DOHH2 (cell line): Measurements from ENCODE around the gene MYO18B.

Source experiments
- H3F3A ChIP-seq: fragments of 200-600 bp; sonication (generic), shearing (Covaris generic); 2 replicates; pipeline ENCODE4 v1.6.0; 2016; ENCODE audit warnings: antibody characterized with exemption, mild to moderate bottlenecking; ENCODE audit not compliant: control insufficient read depth, insufficient read depth
- H3K27ac ChIP-seq: fragments of 200-600 bp; sonication (generic); 2 replicates; pipeline ENCODE4 v1.5.1; 2014; ENCODE audit warnings: low read depth, mild to moderate bottlenecking, low read length, moderate library complexity
- H3K27me3 ChIP-seq: fragments of 200-600 bp; sonication (generic); 2 replicates; pipeline ENCODE4 v1.6.1; 2014; ENCODE audit warnings: mild to moderate bottlenecking, low read length, mixed read lengths; ENCODE audit not compliant: control insufficient read depth
- H3K36me3 ChIP-seq: fragments of 200-600 bp; sonication (generic); 2 replicates; pipeline ENCODE4 v1.6.1; 2014; ENCODE audit warnings: mild to moderate bottlenecking, low read length, moderate library complexity, mixed read lengths; ENCODE audit not compliant: control insufficient read depth
- H3K4me1 ChIP-seq: fragments of 200-600 bp; sonication (generic); 2 replicates; pipeline ENCODE4 v1.6.1; 2014; ENCODE audit warnings: mild to moderate bottlenecking, low read length, mixed read lengths; ENCODE audit not compliant: control insufficient read depth
- H3K4me2 ChIP-seq: fragments of 200-600 bp; sonication (generic); 2 replicates; pipeline ENCODE4 v1.6.0; 2014; ENCODE audit warnings: mild to moderate bottlenecking, low read length, moderate library complexity
- H3K4me3 ChIP-seq: fragments of 200-600 bp; sonication (generic); 2 replicates; pipeline ENCODE4 v1.5.1; 2014; ENCODE audit warnings: mild to moderate bottlenecking, low read length, mixed read lengths
- H3K79me2 ChIP-seq: fragments of 200-600 bp; sonication (generic); 2 replicates; pipeline ENCODE4 v1.6.1; 2014; ENCODE audit warnings: mild to moderate bottlenecking, low read length, mixed read lengths; ENCODE audit not compliant: control insufficient read depth
- H3K9me2 ChIP-seq: fragments of 200-600 bp; sonication (generic); replicated peaks from 2 replicates; pipeline ENCODE4 v1.6.1; 2014; ENCODE audit warnings: mild to moderate bottlenecking, low read length, mixed read lengths; ENCODE audit not compliant: control insufficient read depth
- H3K9me3 ChIP-seq: fragments of 200-600 bp; sonication (generic); 2 replicates; pipeline ENCODE4 v1.6.1; 2014; ENCODE audit warnings: antibody characterized with exemption, low read length, mixed read lengths; ENCODE audit not compliant: control insufficient read depth, insufficient read depth
- H4K20me1 ChIP-seq: fragments of 200-600 bp; sonication (generic); 2 replicates; pipeline ENCODE4 v1.6.0; 2014; ENCODE audit warnings: low read depth, mild to moderate bottlenecking, antibody characterized with exemption, low read length, moderate library complexity; ENCODE audit not compliant: control insufficient read depth, insufficient read depth
- CTCF ChIP-seq: fragments of 200-600 bp; sonication (generic); IDR thresholded peaks from one replicate; pipeline ENCODE4 v1.5.1; 2014; ENCODE audit warnings: antibody characterized with exemption, mild to moderate bottlenecking, low read depth, low read length; ENCODE audit not compliant: poor library complexity, severe bottlenecking
- EZH2phosphoT487 ChIP-seq: fragments of 200-600 bp; sonication (generic); IDR thresholded peaks from 2 replicates; pipeline ENCODE4 v1.6.1; 2017; ENCODE audit warnings: borderline replicate concordance, mild to moderate bottlenecking, antibody characterized with exemption, low read length, moderate library complexity, mixed read lengths

MYO18B gene

GRCh38 chr22:25766418-25766817 lies 24.4 kb downstream of the MYO18B start:
- H3F3A ChIP-seq: no peaks in the 10 kb centered on the region
- TF ChIP-seq CTCF (no peak), EZH2phosphoT487 (no peak)
- no peaks in the 10 kb centered on the region for H3K4me1 ChIP-seq
- no peaks in the 10 kb centered on the region for H3K79me2 ChIP-seq
- no peak overlapping the region for H3K4me3 ChIP-seq
- H3K4me2 ChIP-seq: no peak overlapping the region
- H3K27ac ChIP-seq: no peak overlapping the region
- no peaks in the 10 kb centered on the region for H4K20me1 ChIP-seq
- H3K9me3 ChIP-seq: peaks cover 11% of the 10 kb centered on the region
- H3K36me3 ChIP-seq: no peaks in the 10 kb centered on the region
- no peaks in the 10 kb centered on the region for H3K9me2 ChIP-seq
- H3K27me3 ChIP-seq: no peaks in the 10 kb centered on the region

- no peaks in the 10 kb centered on the region for H3F3A ChIP-seq
- H3K79me2 ChIP-seq: no peaks in the 10 kb centered on the region
- H3K27ac ChIP-seq: no peak overlapping the region
- no peaks in the 10 kb centered on the region for H3K9me2 ChIP-seq
- TF ChIP-seq CTCF (no peak), EZH2phosphoT487 (no peak)
- H3K4me1 ChIP-seq: no peaks in the 10 kb centered on the region
- no peaks in the 10 kb centered on the region for H4K20me1 ChIP-seq
- H3K4me2 ChIP-seq: no peak overlapping the region
- no peaks in the 10 kb centered on the region for H3K36me3 ChIP-seq
- no peak overlapping the region for H3K4me3 ChIP-seq
- peaks cover 11% of the 10 kb centered on the region for H3K9me3 ChIP-seq
- no peaks in the 10 kb centered on the region for H3K27me3 ChIP-seq
Observed at GRCh38 chr22:25770333-25770732, 28.3 kb downstream of the MYO18B start.

GRCh38 chr22:25772288-25772687 lies 30.3 kb downstream of the MYO18B start:
- Histone ChIP-seq H3K9me3 (no peaks in the 10 kb centered on the region), H3K4me2 (no peak overlapping the region), H3K79me2 (no peaks in the 10 kb centered on the region), H4K20me1 (no peaks in the 10 kb centered on the region), H3F3A (no peaks in the 10 kb centered on the region), H3K4me1 (no peaks in the 10 kb centered on the region), H3K27ac (no peak overlapping the region), H3K27me3 (no peaks in the 10 kb centered on the region), H3K36me3 (no peaks in the 10 kb centered on the region), H3K4me3 (no peak overlapping the region), H3K9me2 (no peaks in the 10 kb centered on the region)
- no peak for TF ChIP-seq CTCF
- no peak for TF ChIP-seq EZH2phosphoT487
